GM19452 (cell line): ENCODE data around the gene CPT1C.

ENCODE experiments used
- ATAC-seq: cut with Tn5 transposase; IDR thresholded peaks from one replicate; pipeline ENCODE4 v1.9.1; 2021; ENCODE audit not compliant: unreplicated experiment

Gene CPT1C

DNA sequence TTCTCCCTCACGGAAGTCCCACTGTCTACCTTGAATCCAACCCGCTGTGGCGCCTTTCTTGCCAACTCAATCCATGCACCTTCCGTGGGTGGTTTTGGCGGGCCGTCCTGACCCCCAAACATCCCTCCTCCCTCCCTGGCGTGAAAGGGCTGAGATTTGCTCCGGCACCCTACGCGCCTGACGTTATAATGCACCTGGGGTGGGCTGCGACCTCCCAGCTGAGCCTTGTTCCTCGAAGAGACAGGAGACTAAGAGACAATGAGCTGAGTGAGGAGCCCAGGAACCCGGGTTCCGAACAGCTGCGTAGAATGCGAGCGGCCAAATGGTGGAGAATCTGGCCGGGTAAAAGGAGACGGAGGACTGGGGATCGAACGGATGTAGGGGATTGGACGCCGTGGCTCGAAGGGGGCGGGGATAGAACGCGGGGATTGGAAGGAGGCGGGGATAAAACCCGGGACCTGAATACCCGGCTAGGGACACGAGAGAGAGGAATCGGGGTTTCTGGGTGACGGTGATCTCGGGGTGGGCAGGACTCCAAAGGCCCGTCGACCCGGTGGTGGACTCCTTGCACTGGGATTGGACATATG, at the start of gene CPT1C:
CPT1C (plus strand) TSS at position 461 of the 587 bp plus-strand sequence. CDS start 1,137 bp downstream, outside the sequence.
- no peak for ATAC-seq

DNA sequence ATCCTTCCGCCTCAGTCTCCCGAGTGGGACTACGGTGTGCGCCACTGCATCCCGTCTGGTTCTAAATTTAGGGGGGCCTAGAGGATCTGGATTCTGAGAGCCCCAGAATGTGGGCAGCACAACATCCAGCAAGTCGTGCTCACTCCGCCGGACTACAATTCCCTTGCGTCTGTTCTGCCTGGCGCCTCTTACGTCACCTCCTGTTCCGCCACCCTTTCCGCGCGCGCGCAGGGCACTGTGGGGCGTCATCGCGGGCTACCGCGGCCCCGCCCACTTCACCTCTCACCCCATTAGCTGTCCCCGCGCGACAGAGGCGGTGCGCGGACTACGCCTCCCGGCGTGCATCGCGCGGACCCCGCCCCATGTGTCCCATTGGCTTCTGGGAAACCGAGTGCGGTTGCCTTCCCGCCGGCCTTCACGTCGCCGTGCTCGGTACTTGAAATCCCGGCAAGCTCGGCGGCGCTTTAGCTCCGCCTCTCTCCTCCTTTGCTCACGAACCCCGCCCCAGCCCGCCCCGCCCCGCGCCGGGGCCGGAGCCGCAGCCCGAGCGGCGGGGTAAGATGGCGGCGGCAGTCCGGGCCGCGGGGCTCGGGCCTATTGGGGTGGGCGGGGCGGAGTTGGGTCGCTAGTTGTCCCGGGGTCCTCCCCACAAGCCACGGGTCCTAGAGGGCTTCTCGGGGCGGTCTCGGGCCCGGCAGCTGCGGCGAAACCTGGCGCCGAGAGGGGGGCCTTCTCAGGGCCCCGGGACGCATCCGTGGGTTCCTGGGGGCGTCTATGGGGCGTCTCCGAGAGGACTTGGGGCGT, 49.0 kb upstream of the CPT1C start, which contains the start of gene SCAF1:
SCAF1 (plus strand) TSS at position 522 of the 804 bp plus-strand sequence. CDS start 2,818 bp downstream, outside the sequence.
- ATAC-seq = peak; percentile 57

DNA sequence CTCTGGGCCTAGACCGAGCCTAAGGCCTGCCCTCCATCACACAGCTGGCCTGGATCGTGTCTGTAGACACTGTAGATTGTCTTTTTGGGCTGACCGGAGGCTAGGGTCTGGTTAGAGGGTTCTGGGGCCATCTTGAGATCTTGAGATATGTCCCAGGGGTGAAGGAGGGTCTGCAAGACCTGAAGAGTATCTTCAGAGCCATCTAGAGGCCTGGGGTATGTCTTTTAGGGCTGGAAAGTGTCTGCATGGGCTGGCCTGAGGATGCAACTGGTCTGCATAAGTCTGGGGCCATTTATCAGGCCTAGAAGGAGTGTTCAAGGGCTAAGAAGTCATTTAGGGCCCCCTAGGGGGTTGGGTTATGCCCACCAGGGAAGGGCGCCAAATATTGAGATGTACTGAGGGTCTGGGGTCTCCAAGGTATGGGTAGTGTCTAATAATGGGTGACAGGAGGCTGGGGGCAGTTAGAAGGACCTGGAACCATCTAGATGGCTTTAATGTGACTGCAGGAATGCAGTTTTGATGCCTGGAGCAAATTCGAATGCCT, 48.4 kb upstream of the CPT1C start:
- no peak for ATAC-seq

DNA sequence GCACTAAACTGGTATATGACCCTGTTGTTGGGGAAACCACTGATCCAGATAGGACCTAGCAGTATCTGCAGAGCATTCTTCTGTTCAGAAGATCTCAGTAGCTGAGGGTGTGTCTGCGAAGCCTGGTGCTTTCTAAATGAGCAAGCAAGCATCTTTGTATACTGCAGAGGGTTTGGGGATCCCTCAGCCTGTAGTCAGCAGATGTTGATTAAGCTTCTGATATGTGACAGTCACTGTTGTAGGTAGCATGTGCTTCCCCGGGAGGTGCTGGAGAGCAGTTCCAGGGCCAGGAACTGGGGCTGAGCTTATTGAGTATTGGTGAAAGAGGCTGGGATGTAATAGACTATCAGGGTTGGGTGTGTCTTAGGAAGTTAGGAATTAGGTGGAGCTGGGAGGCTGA, 47.5 kb upstream of the CPT1C start:
- no peak for ATAC-seq

DNA sequence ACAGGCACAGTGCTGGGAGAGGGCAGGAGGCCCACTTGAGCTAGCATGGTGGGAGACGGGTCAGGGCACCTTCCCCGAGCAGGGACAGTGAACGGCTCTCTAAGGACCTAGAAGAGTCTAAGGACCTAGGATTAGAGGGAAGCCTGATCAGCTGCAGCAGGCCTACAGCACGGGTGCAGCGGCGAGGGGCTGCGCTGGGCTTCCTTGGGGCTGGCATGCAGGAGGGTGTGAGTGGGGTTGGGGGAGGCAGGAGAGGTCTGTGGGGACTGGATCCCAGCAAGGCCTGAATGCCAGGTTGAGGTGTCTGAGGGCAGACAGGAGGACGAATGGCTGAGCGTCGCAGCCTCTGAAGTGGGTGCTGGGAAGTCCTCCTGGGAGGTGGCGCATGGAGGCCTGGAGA, 45.3 kb upstream of the CPT1C start:
- ATAC-seq = no peak

DNA sequence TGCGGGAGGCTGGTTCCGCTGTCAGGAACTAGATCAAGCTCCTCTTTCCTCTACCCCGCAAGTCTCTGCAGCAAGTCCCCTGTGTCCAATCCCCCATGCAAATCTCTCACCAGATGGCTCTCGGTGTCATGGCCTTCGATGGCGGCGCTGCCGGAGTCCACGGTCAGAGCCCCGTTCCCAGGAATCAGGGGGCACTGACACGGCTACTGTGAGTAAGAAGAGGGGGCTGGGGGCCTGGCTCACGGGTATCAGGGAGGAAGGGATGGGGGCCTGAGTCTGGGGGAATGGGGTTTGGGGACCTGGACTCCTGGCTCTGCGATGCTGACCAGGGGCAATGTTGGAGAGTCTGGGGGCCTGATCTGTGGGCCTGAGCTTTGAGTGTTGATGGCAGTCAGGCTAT, 44.9 kb upstream of the CPT1C start:
- no peak for ATAC-seq

DNA sequence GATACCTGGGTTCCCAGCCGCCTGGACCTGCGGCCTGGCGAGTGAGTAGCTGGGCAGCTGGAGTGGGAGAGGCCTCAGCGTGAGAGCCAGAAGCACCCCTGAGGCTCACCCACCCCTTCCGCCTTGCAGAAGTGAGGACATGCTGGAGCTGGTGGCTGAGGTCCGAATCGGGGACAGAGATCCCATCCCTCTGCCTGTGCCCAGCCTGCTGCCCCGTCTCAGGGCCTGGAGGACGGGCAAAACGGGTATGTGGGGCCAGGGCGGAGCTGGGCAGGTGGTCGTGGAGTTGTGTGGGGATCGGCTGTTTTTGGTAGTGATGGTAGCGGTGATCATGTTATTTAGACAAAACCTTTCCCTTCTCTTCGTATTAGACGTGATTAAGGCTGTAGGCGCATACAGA, 44.3 kb upstream of the CPT1C start:
- no peak for ATAC-seq

DNA sequence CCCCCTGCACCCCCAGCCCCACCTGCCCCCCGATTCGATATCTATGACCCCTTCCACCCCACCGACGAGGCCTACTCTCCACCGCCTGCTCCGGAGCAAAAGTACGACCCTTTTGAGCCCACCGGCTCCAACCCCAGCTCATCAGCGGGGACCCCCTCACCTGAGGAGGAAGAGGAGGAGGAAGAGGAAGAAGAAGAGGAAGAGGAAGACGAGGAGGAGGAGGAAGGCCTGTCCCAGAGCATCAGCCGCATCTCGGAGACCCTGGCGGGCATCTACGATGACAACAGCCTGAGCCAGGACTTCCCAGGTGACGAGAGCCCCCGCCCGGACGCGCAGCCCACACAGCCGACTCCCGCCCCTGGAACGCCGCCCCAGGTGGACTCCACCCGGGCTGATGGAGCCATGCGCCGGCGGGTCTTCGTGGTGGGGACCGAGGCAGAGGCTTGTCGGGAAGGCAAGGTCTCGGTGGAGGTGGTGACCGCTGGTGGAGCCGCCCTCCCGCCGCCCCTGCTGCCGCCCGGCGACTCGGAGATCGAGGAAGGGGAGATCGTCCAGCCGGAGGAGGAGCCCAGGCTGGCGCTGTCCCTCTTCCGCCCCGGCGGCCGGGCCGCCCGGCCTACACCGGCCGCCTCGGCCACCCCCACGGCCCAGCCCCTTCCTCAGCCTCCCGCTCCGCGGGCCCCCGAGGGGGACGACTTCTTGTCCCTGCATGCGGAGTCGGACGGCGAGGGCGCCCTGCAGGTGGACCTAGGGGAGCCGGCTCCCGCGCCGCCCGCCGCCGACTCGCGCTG, 39.7 kb upstream of the CPT1C start:
- ATAC-seq = no peak

DNA sequence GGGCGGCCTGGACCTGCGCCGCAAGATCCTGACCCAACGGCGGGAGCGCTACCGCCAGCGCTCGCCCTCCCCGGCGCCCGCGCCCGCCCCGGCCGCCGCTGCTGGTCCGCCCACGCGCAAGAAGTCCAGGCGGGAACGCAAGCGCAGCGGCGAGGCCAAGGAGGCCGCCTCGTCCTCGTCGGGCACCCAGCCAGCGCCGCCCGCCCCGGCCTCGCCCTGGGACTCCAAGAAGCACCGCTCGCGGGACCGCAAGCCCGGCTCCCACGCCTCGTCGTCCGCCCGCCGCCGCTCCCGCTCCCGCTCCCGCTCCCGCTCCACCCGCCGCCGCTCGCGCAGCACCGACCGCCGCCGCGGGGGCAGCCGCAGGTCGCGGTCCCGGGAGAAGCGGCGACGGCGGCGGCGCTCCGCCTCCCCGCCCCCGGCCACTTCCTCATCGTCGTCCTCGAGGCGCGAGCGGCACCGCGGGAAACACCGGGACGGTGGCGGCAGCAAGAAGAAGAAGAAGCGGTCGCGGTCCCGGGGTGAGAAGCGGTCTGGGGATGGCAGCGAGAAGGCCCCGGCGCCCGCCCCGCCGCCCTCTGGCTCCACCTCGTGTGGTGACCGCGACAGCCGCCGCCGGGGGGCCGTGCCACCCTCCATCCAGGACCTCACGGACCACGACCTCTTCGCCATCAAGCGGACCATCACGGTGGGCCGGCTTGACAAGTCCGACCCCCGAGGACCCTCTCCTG, 38.9 kb upstream of the CPT1C start:
- no peak for ATAC-seq

DNA sequence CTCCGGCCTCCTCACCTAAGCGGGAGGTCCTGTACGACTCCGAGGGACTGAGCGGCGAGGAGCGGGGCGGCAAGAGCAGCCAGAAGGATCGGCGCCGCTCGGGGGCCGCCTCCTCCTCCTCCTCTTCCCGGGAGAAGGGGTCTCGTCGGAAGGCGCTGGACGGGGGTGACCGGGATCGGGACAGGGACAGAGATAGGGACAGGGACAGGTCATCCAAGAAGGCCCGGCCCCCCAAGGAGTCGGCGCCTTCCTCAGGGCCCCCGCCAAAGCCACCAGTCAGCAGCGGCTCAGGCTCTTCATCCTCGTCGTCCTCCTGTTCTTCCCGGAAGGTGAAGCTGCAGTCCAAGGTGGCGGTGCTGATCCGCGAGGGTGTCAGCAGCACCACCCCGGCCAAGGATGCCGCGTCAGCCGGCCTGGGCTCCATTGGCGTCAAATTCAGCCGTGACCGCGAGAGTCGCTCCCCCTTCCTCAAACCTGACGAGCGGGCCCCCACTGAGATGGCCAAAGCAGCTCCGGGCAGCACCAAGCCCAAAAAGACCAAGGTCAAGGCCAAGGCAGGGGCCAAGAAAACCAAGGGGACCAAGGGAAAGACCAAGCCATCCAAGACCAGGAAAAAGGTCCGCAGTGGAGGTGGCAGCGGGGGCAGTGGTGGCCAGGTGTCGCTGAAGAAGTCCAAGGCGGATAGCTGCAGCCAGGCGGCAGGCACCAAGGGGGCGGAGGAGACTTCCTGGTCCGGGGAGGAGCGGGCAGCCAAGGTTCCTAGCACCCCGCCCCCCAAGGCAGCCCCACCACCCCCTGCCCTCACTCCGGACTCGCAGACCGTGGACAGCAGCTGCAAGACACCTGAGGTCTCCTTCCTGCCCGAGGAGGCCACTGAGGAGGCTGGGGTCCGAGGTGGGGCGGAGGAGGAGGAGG, 38.1 kb upstream of the CPT1C start:
- ATAC-seq = no peak

DNA sequence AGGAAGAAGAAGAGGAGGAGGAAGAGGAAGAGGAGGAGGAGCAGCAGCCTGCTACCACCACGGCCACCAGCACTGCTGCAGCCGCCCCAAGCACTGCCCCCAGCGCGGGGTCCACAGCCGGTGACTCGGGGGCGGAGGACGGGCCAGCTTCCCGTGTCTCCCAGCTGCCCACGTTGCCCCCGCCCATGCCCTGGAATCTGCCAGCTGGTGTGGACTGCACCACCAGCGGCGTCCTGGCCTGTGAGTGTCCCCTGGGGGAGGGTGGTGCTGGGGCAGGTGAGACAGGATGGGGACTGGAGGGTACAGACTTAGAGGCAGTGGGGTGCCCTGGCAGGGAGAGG, 37.5 kb upstream of the CPT1C start:
- ATAC-seq = no peak

DNA sequence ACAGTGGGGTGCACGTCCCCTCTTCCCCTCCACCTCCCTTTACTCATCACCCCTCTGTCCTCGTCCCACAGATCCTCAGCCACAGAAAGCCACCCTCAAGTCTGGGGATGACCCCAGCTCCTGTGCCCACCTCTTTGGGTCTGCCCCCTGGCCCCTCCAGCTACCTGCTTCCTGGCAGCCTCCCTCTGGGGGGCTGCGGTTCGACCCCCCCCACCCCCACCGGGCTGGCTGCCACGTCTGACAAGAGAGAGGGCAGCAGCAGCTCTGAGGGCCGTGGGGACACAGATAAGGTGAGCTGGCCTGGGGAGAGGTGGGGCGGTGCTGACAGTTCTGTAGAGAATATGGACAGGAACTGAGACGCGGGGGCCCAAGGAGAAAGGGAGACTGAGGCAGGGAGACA, 36.3 kb upstream of the CPT1C start:
- no peak for ATAC-seq

DNA sequence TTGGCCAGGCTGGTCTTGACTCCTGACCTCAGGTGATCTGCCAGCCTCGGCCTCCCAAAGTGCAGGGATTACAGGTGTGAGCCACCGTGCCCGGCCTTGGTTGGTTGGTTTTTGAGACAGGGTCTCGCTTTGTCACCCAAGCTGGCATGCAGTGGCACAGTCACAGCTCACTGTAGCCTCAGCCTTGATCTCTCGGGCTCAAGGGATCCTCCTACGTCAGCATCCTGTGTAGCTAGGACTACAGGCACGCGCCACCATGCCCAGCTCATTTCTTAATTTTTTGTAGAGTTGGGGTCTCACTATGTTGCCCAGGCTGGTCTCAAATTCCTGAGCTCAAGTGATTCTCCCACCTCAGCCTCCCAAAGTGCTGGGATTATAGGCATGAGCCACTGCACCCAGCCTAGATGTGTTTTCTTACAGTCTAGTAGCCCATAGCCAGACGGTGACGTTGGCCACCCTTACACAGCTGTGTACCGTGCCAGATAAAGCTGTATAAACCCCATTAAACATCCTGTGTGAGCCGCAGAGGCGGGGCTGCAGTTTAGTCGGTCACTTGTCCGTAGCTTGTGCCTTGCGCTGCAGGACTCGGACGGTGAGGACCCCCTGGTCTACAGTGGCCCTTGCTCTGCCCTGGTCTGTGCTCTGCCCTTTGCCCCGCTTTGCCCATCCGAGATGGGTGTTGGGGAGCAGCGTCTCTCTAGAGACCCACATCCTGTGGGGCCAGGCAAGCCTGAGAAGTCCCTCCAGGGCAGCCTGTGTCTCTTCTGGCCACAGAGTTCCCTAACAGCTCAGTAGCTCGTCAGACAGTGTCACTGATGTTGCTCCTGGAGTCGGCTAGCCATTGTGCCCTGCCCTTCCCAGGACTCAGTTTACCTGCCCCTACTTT, 35.1 kb upstream of the CPT1C start:
- no peak for ATAC-seq

DNA sequence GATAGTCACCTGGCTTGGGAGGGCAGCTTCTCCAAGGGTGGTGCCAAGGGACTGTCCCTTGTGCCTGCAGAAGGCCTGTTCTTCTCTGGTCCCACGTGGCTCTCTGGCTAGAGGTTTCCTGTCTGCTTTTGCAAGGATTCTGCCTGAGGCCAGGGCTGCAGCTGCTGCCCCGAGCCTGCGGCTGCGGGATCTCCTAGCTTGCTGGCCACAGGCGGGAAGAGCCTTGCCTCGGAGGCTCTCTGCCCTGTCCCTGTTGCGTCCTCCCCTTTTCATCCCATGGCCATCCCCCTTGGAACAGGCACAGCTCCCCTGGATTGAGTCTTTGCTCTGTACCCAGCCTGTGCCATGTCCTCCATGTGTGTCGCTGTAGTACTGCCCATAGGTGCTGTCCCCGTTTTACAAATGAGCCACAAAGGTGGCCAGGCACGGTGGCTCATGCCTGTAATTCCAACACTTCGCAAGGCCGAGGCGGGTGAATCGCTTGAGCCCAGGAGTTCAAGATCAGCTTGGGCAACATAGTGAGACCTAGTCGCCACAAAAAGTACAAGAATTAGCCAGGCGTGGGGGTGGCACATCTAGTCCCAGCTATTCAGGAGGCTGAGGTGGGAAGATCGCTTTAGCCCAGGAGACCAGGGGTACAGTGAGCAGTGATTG, 34.3 kb upstream of the CPT1C start:
- no peak for ATAC-seq

DNA sequence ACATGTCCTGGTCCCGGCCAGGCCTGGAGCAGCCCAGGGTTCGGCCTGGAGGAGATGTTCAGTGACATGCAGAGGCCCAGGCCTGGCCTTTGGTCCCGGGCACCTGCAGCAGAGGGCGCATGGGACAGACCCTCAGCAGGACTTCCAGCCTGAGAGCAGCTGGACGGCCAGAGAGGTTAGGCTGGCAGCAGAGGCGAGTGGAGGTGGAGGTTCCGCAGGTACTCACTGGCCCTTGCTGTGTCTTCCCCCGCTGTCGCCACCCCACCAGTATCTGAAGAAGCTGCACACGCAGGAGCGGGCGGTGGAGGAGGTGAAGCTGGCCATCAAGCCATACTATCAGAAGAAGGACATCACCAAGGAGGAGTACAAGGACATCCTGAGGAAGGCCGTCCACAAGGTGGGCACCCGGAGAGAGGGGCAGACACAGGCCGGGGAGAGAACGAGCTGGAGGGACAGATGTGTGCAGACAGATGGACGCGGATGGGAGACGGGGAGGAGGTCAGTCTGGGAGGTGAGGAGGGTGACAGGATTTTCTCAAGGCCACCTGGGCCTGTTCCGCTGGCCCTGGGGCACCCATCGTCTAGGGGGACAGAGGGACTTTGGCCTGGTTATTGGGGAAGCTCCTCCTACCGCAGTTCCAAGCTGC, 33.3 kb upstream of the CPT1C start:
- ATAC-seq = no peak

DNA sequence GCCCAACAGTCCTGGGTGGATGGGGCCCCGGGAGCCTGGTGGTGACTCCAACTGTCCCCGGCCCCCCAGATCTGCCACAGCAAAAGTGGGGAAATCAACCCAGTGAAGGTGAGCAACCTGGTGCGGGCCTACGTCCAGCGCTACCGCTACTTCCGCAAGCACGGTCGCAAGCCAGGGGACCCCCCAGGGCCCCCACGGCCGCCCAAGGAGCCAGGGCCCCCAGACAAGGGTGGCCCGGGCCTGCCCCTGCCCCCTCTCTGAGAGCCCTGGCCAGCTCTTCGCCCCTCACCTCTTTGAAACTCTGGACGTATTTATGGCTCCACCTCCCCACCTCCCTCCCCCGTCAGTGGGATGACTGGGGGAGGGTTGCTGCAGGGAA, 32.8 kb upstream of the CPT1C start:
- ATAC-seq = no peak

DNA sequence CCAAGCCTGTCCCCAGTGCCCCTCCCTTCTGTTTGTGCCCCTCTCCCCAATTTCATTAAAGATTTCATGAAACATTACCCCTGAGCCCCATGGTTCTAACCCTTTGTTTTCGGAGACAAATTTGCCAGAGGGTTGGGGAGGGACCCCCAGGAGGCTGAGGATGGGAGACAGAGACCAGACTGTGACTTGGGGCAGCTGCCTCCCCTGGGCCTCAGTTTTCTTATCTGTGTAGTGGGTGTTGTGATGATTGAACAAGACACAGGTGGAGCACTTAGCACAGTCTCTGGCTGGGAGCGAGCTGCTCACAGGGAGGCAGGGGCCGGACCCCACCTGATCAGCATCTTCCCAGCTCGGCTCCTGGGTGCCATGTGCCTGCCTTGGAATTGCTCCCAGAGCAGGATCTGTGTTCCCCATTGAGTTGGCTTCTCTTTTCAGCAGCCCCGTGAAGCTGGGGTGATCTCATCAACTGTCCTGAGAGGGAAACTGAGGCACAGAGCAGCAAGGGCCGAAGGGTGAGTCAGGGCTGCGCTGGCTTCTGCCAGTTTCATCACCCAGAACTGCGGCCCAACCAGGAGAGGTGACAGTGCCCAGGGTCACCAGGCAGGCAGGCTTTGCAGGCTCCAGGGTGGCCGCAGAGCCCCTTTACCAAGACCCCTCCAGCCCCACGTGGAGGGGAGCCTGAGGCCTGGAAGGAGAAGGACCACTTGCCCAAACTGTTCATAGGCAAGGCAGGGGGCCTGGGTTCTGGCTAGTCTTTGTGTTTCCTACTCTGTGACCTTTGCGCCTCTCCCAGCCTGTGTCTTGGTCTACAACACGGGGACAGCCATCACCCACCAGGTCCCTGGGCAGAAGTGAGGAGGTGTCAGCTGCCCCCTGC, 32.1 kb upstream of the CPT1C start:
- no peak for ATAC-seq
